Neural cell (in vitro differentiated cells): ENCODE measurements around the gene ADISSP. TPM values are rescaled to one million over a fixed set of nuclear protein-coding genes. Genes with fewer than 3 reads are reported as not detected.

ENCODE experiments used
- H2AFZ ChIP-seq: fragments of 200-600, 300-800 bp; sonication (generic), shearing (Covaris generic); 2 replicates; pipeline ENCODE4 v1.6.0; 2014; ENCODE audit warnings: low read depth, mild to moderate bottlenecking, antibody characterized with exemption, low read length, moderate library complexity
- H3F3A ChIP-seq: fragments of 200-600 bp; shearing (Covaris generic); 2 replicates; pipeline ENCODE4 v1.6.1; 2016; ENCODE audit warnings: mild to moderate bottlenecking, moderate library complexity, mixed read lengths, antibody characterized with exemption, low read length; ENCODE audit not compliant: insufficient read depth, poor library complexity, severe bottlenecking
- H3K27ac ChIP-seq: fragments of 200-600, 300-800 bp; sonication (generic), shearing (Covaris generic); 2 replicates; pipeline ENCODE4 v1.5.1; 2014; ENCODE audit warnings: mild to moderate bottlenecking, low read length, moderate library complexity
- H3K27me3 ChIP-seq: fragments of 300-800, 200-600 bp; sonication (generic), shearing (Covaris generic); 2 replicates; pipeline ENCODE4 v1.6.0; 2014; ENCODE audit warnings: mild to moderate bottlenecking, low read depth, low read length, moderate library complexity; ENCODE audit not compliant: insufficient read depth
- H3K36me3 ChIP-seq: fragments of 300-800, 200-600 bp; sonication (generic), shearing (Covaris generic); 2 replicates; pipeline ENCODE4 v1.5.1; 2014; ENCODE audit warnings: mild to moderate bottlenecking, antibody characterized with exemption, low read length, moderate library complexity; ENCODE audit not compliant: insufficient read depth
- H3K4me2 ChIP-seq: fragments of 300-800, 200-600 bp; sonication (generic), shearing (Covaris generic); 2 replicates; pipeline ENCODE4 v1.6.0; 2014; ENCODE audit warnings: mild to moderate bottlenecking, low read length
- H3K4me3 ChIP-seq: fragments of 300-800, 200-600 bp; sonication (generic), shearing (Covaris generic); 2 replicates; pipeline ENCODE4 v1.5.1; 2014; ENCODE audit warnings: mild to moderate bottlenecking, low read length, moderate library complexity
- H3K79me2 ChIP-seq: fragments of 200-600 bp; shearing (Covaris generic); replicated peaks from 2 replicates; pipeline ENCODE4 v1.6.0; 2014; ENCODE audit warnings: mild to moderate bottlenecking, low read length, moderate library complexity; ENCODE audit not compliant: insufficient read depth
- H3K9ac ChIP-seq: fragments of 300-800, 200-600 bp; sonication (generic), shearing (Covaris generic); 2 replicates; pipeline ENCODE4 v1.6.1; 2016; ENCODE audit warnings: mild to moderate bottlenecking, low read length, mixed read lengths
- H3K9me2 ChIP-seq: fragments of 200-600 bp; shearing (Covaris generic); 2 replicates; pipeline ENCODE4 v1.6.1; 2016; ENCODE audit warnings: mild to moderate bottlenecking, low read length, mixed read lengths; ENCODE audit not compliant: insufficient read depth
- H3K9me3 ChIP-seq: fragments of 200-600, 300-800 bp; sonication (generic), shearing (Covaris generic); 2 replicates; pipeline ENCODE4 v1.6.1; 2016; ENCODE audit warnings: mild to moderate bottlenecking, mixed run types, low read length, moderate library complexity, mixed read lengths
- H4K20me1 ChIP-seq: fragments of 200-600 bp; shearing (Covaris generic); 2 replicates; pipeline ENCODE4 v1.6.1; 2016; ENCODE audit warnings: mild to moderate bottlenecking, mixed run types; ENCODE audit not compliant: insufficient read depth
- EP300 ChIP-seq: fragments of 450-650 bp; conservative IDR thresholded peaks from 2 replicates; pipeline ENCODE4 v1.6.1; 2014; ENCODE audit warnings: antibody characterized with exemption, mild to moderate bottlenecking, moderate library complexity; ENCODE audit not compliant: poor library complexity, severe bottlenecking
- EZH2 ChIP-seq: fragments of 200-600, 300-800 bp; shearing (Covaris generic), sonication (generic); IDR thresholded peaks from 2 replicates; pipeline ENCODE4 v1.6.1; 2014; ENCODE audit warnings: antibody characterized with exemption, low read length, borderline replicate concordance, mild to moderate bottlenecking; ENCODE audit not compliant: insufficient read depth, poor library complexity, severe bottlenecking
- MXI1 ChIP-seq: fragments of 450-650 bp; conservative IDR thresholded peaks from 2 replicates; pipeline ENCODE4 v1.6.1; 2014; ENCODE audit warnings: antibody characterized with exemption, mild to moderate bottlenecking; ENCODE audit not compliant: poor library complexity, severe bottlenecking
- POLR2AphosphoS5 ChIP-seq: IDR thresholded peaks from 2 replicates; pipeline ENCODE4 v1.6.1; 2012
- RAD21 ChIP-seq: fragments of 450-650 bp; conservative IDR thresholded peaks from 2 replicates; pipeline ENCODE4 v1.6.1; 2014; ENCODE audit warnings: antibody characterized with exemption, mild to moderate bottlenecking, moderate library complexity
- SMC3 ChIP-seq: fragments of 450-650 bp; conservative IDR thresholded peaks from 2 replicates; pipeline ENCODE4 v1.6.1; 2014; ENCODE audit warnings: antibody characterized with exemption, mild to moderate bottlenecking, moderate library complexity; ENCODE audit not compliant: poor library complexity
- TAF1 ChIP-seq: IDR thresholded peaks from 2 replicates; pipeline ENCODE4 v1.6.1; 2012; ENCODE audit warnings: low read depth
- polyA plus RNA-seq: library from polyadenylated mRNA; depleted of rRNA; stranded (reverse); fragments of >200 nt; gene quantifications from 2 replicates; pipeline ENCODE4 v1.2.3, GENCODE V29; 2014
- TF ChIP-seq, protein P1 (sequence below): fragments of 450-650 bp; IDR thresholded peaks from 2 replicates; pipeline ENCODE4 v1.5.1; 2014; ENCODE audit warnings: antibody characterized with exemption, mild to moderate bottlenecking, moderate library complexity; ENCODE audit not compliant: poor library complexity, severe bottlenecking
- TF ChIP-seq, protein P2 (sequence below): IDR thresholded peaks from 2 replicates; pipeline ENCODE4 v1.6.1; 2012; ENCODE audit warnings: borderline replicate concordance

The ADISSP gene
- polyA plus RNA-seq, 1 donor from 2014 or later, result 39.8 TPM

DNA sequence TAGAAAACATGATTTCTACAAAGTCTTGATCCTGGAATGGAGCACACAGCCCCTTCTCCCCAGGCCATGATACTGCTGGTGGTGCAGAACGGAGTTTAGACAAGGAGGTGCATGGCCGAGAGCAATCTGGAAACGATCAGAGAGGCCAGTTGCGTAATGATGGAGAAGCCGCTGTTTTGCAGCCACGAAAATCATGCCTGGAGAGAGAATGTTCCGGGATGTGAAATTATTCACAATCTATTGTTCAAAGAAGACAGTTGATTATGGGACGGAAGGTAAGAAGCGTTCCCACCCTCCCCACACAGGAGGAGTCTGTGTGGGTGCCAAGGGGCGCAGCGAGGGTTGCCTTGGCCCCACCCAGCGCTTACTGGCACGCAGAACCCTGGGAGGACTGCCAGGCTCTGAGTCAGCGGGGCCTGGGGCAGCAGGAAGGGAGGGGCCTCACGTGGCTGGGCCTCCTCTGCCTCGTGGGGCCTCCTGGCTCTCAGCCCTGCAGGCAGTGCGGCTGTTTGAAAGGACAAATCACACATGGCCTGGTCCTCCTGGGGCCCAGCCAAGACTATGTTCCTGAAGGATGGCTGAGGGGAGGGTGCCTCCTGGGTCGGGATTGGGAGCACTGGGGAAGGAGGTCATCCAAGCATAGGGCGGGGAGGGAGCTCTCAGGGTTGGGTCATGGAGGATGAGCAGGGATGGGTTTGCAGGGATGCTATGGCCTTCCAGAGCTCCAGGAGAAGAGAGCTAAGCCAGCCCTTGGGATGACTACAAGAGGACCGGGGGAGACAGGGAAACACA lies 44.1 kb upstream of the ADISSP start:
- no peak for TF ChIP-seq MXI1
- TF ChIP-seq POLR2AphosphoS5, result no peak
- TF ChIP-seq, protein P1, sequence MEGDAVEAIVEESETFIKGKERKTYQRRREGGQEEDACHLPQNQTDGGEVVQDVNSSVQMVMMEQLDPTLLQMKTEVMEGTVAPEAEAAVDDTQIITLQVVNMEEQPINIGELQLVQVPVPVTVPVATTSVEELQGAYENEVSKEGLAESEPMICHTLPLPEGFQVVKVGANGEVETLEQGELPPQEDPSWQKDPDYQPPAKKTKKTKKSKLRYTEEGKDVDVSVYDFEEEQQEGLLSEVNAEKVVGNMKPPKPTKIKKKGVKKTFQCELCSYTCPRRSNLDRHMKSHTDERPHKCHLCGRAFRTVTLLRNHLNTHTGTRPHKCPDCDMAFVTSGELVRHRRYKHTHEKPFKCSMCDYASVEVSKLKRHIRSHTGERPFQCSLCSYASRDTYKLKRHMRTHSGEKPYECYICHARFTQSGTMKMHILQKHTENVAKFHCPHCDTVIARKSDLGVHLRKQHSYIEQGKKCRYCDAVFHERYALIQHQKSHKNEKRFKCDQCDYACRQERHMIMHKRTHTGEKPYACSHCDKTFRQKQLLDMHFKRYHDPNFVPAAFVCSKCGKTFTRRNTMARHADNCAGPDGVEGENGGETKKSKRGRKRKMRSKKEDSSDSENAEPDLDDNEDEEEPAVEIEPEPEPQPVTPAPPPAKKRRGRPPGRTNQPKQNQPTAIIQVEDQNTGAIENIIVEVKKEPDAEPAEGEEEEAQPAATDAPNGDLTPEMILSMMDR, result no peak
- TF ChIP-seq EZH2, result no peak
- no peak for TF ChIP-seq EP300
- no peak for TF ChIP-seq SMC3
- TF ChIP-seq, protein P2, sequence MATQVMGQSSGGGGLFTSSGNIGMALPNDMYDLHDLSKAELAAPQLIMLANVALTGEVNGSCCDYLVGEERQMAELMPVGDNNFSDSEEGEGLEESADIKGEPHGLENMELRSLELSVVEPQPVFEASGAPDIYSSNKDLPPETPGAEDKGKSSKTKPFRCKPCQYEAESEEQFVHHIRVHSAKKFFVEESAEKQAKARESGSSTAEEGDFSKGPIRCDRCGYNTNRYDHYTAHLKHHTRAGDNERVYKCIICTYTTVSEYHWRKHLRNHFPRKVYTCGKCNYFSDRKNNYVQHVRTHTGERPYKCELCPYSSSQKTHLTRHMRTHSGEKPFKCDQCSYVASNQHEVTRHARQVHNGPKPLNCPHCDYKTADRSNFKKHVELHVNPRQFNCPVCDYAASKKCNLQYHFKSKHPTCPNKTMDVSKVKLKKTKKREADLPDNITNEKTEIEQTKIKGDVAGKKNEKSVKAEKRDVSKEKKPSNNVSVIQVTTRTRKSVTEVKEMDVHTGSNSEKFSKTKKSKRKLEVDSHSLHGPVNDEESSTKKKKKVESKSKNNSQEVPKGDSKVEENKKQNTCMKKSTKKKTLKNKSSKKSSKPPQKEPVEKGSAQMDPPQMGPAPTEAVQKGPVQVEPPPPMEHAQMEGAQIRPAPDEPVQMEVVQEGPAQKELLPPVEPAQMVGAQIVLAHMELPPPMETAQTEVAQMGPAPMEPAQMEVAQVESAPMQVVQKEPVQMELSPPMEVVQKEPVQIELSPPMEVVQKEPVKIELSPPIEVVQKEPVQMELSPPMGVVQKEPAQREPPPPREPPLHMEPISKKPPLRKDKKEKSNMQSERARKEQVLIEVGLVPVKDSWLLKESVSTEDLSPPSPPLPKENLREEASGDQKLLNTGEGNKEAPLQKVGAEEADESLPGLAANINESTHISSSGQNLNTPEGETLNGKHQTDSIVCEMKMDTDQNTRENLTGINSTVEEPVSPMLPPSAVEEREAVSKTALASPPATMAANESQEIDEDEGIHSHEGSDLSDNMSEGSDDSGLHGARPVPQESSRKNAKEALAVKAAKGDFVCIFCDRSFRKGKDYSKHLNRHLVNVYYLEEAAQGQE, result no peak
- TF ChIP-seq RAD21, result no peak
- TF ChIP-seq TAF1, result no peak
- Histone ChIP-seq H3K27ac (no peak overlapping the region), H3K4me2 (no peak overlapping the region)

DNA sequence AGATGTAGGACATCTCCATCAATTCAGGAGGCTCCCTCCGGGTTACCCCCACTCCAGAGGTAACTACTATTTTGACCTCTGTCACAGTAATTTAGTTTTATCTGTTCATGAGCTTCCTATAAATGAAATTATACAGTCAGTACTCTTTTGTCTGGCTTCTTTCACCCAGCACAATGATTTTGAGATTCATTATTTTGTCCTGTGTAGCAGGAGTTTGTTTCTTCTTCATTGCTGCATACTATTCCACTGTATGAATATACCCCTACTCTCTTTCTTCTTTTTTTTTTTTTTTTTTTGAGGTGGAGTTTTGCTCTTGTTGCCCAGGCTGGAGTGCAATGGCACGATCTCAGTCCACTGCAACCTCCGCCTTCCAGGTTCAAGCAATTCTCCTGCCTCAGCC lies 41.0 kb upstream of the ADISSP start:
- H3K9me3 ChIP-seq, result no peaks in the 10 kb centered on the region
- no peak overlapping the region for H2AFZ ChIP-seq
- no peaks in the 10 kb centered on the region for H4K20me1 ChIP-seq
- H3F3A ChIP-seq, result no peaks in the 10 kb centered on the region
- no peak overlapping the region for H3K27ac ChIP-seq
- no peaks in the 10 kb centered on the region for H3K36me3 ChIP-seq
- no peaks in the 10 kb centered on the region for H3K27me3 ChIP-seq
- H3K79me2 ChIP-seq, result no peaks in the 10 kb centered on the region
- no peak overlapping the region for H3K4me2 ChIP-seq
- H3K9ac ChIP-seq, result no peak overlapping the region
- no peaks in the 10 kb centered on the region for H3K9me2 ChIP-seq
- TF ChIP-seq MXI1 (no peak), EP300 (no peak), SMC3 (no peak), TAF1 (no peak), RAD21 (no peak), EZH2 (no peak), POLR2AphosphoS5 (no peak)
- TF ChIP-seq, protein P1, result no peak
- TF ChIP-seq, protein P2, result no peak
- H3K4me3 ChIP-seq, result no peak overlapping the region

More for the DNA sequence above, 44.1 kb upstream of the ADISSP start:
- no peaks in the 10 kb centered on the region for H3K9me3 ChIP-seq
- H3K36me3 ChIP-seq, result no peaks in the 10 kb centered on the region
- no peaks in the 10 kb centered on the region for H3K9me2 ChIP-seq
- no peaks in the 10 kb centered on the region for H3K79me2 ChIP-seq
- no peaks in the 10 kb centered on the region for H3K27me3 ChIP-seq
- no peaks in the 10 kb centered on the region for H4K20me1 ChIP-seq
- no peak overlapping the region for H3K4me3 ChIP-seq
- H3K9ac ChIP-seq, result no peak overlapping the region
- no peak overlapping the region for H2AFZ ChIP-seq
- no peaks in the 10 kb centered on the region for H3F3A ChIP-seq
